ENCODE data around the gene CDKN2B-AS1.

- TF ChIP-seq CTCF (IDR thresholded peaks at IDR 0.05 in 8 of 11, conservative IDR thresholded peaks at IDR 0.05 in 3 of 11) (no peak), POLR2A (IDR thresholded peaks at IDR 0.05) (no peak)
Observed at GRCh38 chr9:21974722-21975409, 19.7 kb upstream of the CDKN2B-AS1 start.
